Smooth muscle cell (in vitro differentiated cells): ENCODE data around the gene EHMT2. TPM values are rescaled to one million over a fixed set of nuclear protein-coding genes. Genes with fewer than 3 reads are reported as not detected.

Experiments
- DNase-seq: peaks from one replicate; lab custom pipeline; 2025; ENCODE audit not compliant: unreplicated experiment; lab: John Stamatoyannopoulos, UW
- H2AFZ ChIP-seq: fragments of 200-600 bp; sonication (generic); 2 replicates; pipeline ENCODE4 v1.6.0; 2016; ENCODE audit warnings: antibody characterized with exemption, low read depth, mild to moderate bottlenecking
- H3F3A ChIP-seq: fragments of 200-600 bp; sonication (generic); 2 replicates; pipeline ENCODE4 v1.6.0; 2017; ENCODE audit warnings: antibody characterized with exemption, low read depth
- H3K27ac ChIP-seq: fragments of 200-600 bp; sonication (generic); 2 replicates; pipeline ENCODE4 v1.5.1; 2016; ENCODE audit warnings: low read depth, mild to moderate bottlenecking
- H3K27me3 ChIP-seq: fragments of 200-600 bp; sonication (generic); 2 replicates; pipeline ENCODE4 v1.6.1; 2016; ENCODE audit warnings: low read depth, mild to moderate bottlenecking
- H3K36me3 ChIP-seq: fragments of 200-600 bp; sonication (generic); 2 replicates; pipeline ENCODE4 v1.5.1; 2016; ENCODE audit warnings: low read depth
- H3K4me1 ChIP-seq: fragments of 200-600 bp; sonication (generic); 2 replicates; pipeline ENCODE4 v1.5.1; 2016; ENCODE audit warnings: low read depth
- H3K4me2 ChIP-seq: fragments of 200-600 bp; sonication (generic); 2 replicates; pipeline ENCODE4 v1.6.0; 2016; ENCODE audit warnings: mild to moderate bottlenecking
- H3K4me3 ChIP-seq: fragments of 200-600 bp; sonication (generic); 2 replicates; pipeline ENCODE4 v1.5.1; 2016; ENCODE audit warnings: mild to moderate bottlenecking
- H3K79me2 ChIP-seq: fragments of 200-600 bp; sonication (generic); 2 replicates; pipeline ENCODE4 v1.6.0; 2016; ENCODE audit warnings: low read depth, mild to moderate bottlenecking
- H3K9ac ChIP-seq: fragments of 200-600 bp; sonication (generic); 2 replicates; pipeline ENCODE4 v1.6.0; 2016; ENCODE audit warnings: low read depth
- H3K9me3 ChIP-seq: fragments of 200-600 bp; sonication (generic); replicated peaks from 2 replicates; pipeline ENCODE4 v1.5.1; 2016; ENCODE audit warnings: low read depth
- H4K20me1 ChIP-seq: fragments of 200-600 bp; sonication (generic); 2 replicates; pipeline ENCODE4 v1.6.0; 2016; ENCODE audit warnings: low read depth
- CTCF ChIP-seq: fragments of 200-600 bp; sonication (generic); IDR thresholded peaks from 2 replicates; pipeline ENCODE4 v1.5.1; 2017; ENCODE audit warnings: borderline replicate concordance, mild to moderate bottlenecking, antibody characterized with exemption; ENCODE audit not compliant: insufficient read depth, poor library complexity, severe bottlenecking
- WGBS: methylation state at CpG from one replicate; pipeline ENCODE4 v1.1.7; 2016; ENCODE audit warnings: low lambda C conversion rate; 5-methylcytosine and 5-hydroxymethylcytosine counted together
- polyA plus RNA-seq: library from polyadenylated mRNA; unstranded; fragments of >200 nt; fragmentation: Nextera tagmentation; extraction: Ambion mirVana; gene quantifications from 2 replicates; pipeline ENCODE4 v1.2.1, GENCODE V29; 2016
- total RNA-seq: library from RNA; depleted of rRNA; stranded (reverse); fragments of >200 nt; gene quantifications from 2 replicates; pipeline ENCODE4 v1.2.3, GENCODE V29; 2014

EHMT2 gene
- total and polyA plus RNA-seq, 2 experiments from 2014 or later, result 17.6 to 33.9 TPM

- no peak overlapping the region for H2AFZ ChIP-seq
- no peaks in the 10 kb centered on the region for H3K36me3 ChIP-seq
- H3K27ac ChIP-seq, result peak overlapping the region; percentile 48
- DNase-seq, result no peak
- no peak for TF ChIP-seq CTCF
- no peak overlapping the region for H3K9ac ChIP-seq
- H3K4me2 ChIP-seq, result peak overlapping the region; percentile 85
- no peaks in the 10 kb centered on the region for H3K79me2 ChIP-seq
- peaks cover 4% of the 10 kb centered on the region for H4K20me1 ChIP-seq
- WGBS, result 67% methylated on average over 29 of the region's 29 CpGs
- peak overlapping the region; percentile 67 for H3K4me3 ChIP-seq
- H3K4me1 ChIP-seq, result peaks cover 14% of the 10 kb centered on the region
- H3F3A ChIP-seq, result peaks cover 9% of the 10 kb centered on the region
- no peaks in the 10 kb centered on the region for H3K27me3 ChIP-seq
- no peaks in the 10 kb centered on the region for H3K9me3 ChIP-seq
Observed at GRCh38 chr6:31900917-31901414, 3.5 kb upstream of the EHMT2 start.

GRCh38 chr6:31899882-31900722 lies 2.6 kb upstream of the EHMT2 start:
- Histone ChIP-seq H3K4me1 (peaks cover 14% of the 10 kb centered on the region), H3K79me2 (no peaks in the 10 kb centered on the region), H2AFZ (no peak overlapping the region), H3K36me3 (no peaks in the 10 kb centered on the region), H3F3A (peaks cover 9% of the 10 kb centered on the region), H3K4me2 (no peak overlapping the region), H4K20me1 (peaks cover 4% of the 10 kb centered on the region), H3K9ac (no peak overlapping the region), H3K27me3 (no peaks in the 10 kb centered on the region), H3K4me3 (no peak overlapping the region), H3K9me3 (no peaks in the 10 kb centered on the region), H3K27ac (no peak overlapping the region)
- TF ChIP-seq CTCF, result no peak
- WGBS, result 99% methylated on average over 39 of the region's 49 CpGs
- DNase-seq, result no peak

- H3K4me1 ChIP-seq, result peaks cover 14% of the 10 kb centered on the region
- peaks cover 9% of the 10 kb centered on the region for H3F3A ChIP-seq
- no peaks in the 10 kb centered on the region for H3K79me2 ChIP-seq
- no peak for DNase-seq
- no peaks in the 10 kb centered on the region for H3K27me3 ChIP-seq
- H3K9me3 ChIP-seq, result no peaks in the 10 kb centered on the region
- no peak overlapping the region for H3K27ac ChIP-seq
- no peak overlapping the region for H3K4me3 ChIP-seq
- 86% methylated on average over 5 of the region's 5 CpGs for WGBS
- TF ChIP-seq CTCF, result no peak
- H4K20me1 ChIP-seq, result peaks cover 4% of the 10 kb centered on the region
- no peak overlapping the region for H3K9ac ChIP-seq
- H2AFZ ChIP-seq, result no peak overlapping the region
- no peak overlapping the region for H3K4me2 ChIP-seq
- no peaks in the 10 kb centered on the region for H3K36me3 ChIP-seq
Observed at GRCh38 chr6:31899215-31899614, 1.7 kb upstream of the EHMT2 start.
